Activated T-cell treated with anti-CD3 and anti-CD28 coated beads, Interleukin-2, amount 50 U/mL, for 4 hours (primary cell): ENCODE data around the gene ALDH3B1. TPM values are rescaled to one million over a fixed set of nuclear protein-coding genes. Genes with fewer than 3 reads are reported as not detected.

Source experiments
- ATAC-seq, 2 donors: fragments of 200-7000 bp; cut with Tn5 transposase; one replicate each; pipeline ENCODE4 v1.10.0; 2021
- DNase-seq: peaks from one replicate; pipeline ENCODE4 v3.0.0-alpha.2; 2020
- H3K27me3 Mint-ChIP-seq: one replicate; pipeline ENCODE4 v1.8.0; 2021; ENCODE audit warnings: low read depth, mixed read lengths
- H3K36me3 Mint-ChIP-seq: one replicate; pipeline ENCODE4 v1.8.0; 2022; ENCODE audit warnings: mixed read lengths; ENCODE audit not compliant: insufficient read depth
- H3K4me1 Mint-ChIP-seq: one replicate; pipeline ENCODE4 v1.8.0; 2021; ENCODE audit warnings: low read depth, mixed read lengths
- H3K4me3 Mint-ChIP-seq: one replicate; pipeline ENCODE4 v1.8.0; 2021; ENCODE audit warnings: mild to moderate bottlenecking, moderate library complexity, mixed read lengths
- H3K9me3 Mint-ChIP-seq: one replicate; pipeline ENCODE4 v1.8.0; 2021; ENCODE audit warnings: mixed read lengths
- total RNA-seq, 3 donors: library from RNA; stranded (reverse); gene quantifications; one replicate each; pipeline ENCODE4 v1.2.1, GENCODE V29; 2021

Gene ALDH3B1
- total RNA-seq, 3 donors from 2014 or later, result 0.08 to 0.15 TPM; not detected in 1

DNA sequence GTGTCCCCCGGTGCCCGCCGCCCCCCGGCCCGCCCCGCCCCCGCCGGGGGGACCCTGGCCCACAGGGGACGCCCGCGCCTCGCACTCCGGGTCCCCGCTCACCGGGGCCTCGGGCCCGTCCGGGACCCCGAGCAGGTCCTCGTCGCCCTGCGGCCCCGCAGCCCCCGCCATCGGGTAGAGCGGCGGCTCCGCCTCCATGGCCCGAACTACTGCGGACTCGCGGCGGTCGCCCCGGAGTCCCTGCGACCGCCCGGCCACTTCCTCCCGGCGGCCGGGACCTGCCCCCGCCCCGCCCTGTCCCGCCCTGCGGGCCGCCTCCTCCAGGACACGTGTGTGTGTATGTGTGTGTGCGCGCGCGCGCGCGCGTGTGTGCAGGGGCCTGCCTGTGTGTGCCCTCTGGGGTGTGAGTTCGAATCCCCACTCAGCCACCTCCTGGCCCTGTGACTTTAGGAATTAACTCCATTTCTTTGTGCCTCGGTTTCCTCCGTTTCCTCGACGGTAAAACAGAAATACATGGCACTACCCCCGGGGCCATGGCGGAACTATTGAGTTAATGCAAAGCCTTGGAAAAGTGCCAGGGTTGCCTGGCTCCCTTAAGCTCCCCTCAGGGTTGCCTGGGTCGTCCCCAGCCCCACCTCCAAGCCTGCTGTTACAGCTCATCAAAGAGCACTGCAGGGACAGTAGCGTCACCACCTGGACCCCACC, 6.1 kb upstream of the ALDH3B1 start, which contains the start of gene UNC93B1:
UNC93B1 (minus strand) TSS at position 252 of the 705 bp plus-strand sequence; CDS start at position 198, 54 bp downstream.
- Mint-ChIP-seq H3K9me3 (no peaks in the 10 kb centered on the region), H3K27me3 (no peaks in the 10 kb centered on the region), H3K4me1 (peaks cover 15% of the 10 kb centered on the region), H3K36me3 (peaks cover 2% of the 10 kb centered on the region), H3K4me3 (peak within 1 kb of the TSS; percentile 83)
- peak; percentile 92 to 96 for ATAC-seq
- DNase-seq, result peak; percentile 66

DNA sequence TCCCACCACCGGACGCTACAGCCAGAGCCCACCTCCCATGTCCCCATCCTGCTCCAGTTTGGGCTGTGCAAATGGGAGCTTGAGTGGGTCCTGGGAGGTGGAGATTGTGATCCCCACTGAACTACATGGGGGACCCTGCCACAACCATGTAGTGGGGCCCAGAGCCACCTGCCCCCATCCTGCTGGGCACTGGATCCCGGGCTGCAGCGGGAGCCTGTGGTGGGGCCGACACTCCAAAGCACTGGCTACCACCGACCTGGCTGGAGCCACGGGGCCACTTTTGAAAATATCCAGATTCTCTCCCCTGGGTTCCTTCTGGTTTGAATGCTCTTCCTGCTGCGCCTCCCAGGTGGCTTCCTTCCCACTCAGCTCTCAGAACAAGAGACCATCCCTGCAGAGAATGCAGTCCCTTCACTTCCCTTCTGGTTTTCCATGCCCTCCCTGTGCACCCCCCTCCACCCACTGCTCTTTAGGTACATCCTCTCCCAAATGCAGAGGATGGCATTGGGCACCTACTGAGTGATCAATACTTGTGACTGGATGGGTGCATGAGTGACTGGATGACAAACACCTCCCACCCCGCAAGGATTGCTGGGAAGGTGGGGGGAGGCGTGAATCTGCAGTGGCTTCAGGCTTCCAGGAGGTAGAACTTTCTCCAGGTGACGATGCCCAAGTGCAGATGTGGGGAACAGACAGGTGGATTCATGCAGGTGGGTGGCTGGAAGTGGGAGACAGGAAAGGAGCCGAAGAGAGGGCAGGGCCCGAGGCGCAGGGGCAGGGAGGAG, 5.4 kb upstream of the ALDH3B1 start:
- Mint-ChIP-seq H3K4me3 (peak overlapping the region; percentile 80), H3K4me1 (peaks cover 16% of the 10 kb centered on the region), H3K27me3 (peaks cover 2% of the 10 kb centered on the region), H3K36me3 (peaks cover 2% of the 10 kb centered on the region), H3K9me3 (no peaks in the 10 kb centered on the region)
- ATAC-seq, result no peak
- DNase-seq, result no peak

- peaks cover 2% of the 10 kb centered on the region for H3K36me3 Mint-ChIP-seq
- DNase-seq (no peak), ATAC-seq (no peak)
- no peaks in the 10 kb centered on the region for H3K9me3 Mint-ChIP-seq
- H3K4me3 Mint-ChIP-seq, result no peak overlapping the region
- peaks cover 16% of the 10 kb centered on the region for H3K4me1 Mint-ChIP-seq
- peaks cover 2% of the 10 kb centered on the region for H3K27me3 Mint-ChIP-seq
Measured at GRCh38 chr11:68006606-68007166, 3.4 kb upstream of the ALDH3B1 start.

GRCh38 chr11:68007498-68008380, 2.4 kb upstream of the ALDH3B1 start:
- no peaks in the 10 kb centered on the region for H3K36me3 Mint-ChIP-seq
- no peak overlapping the region for H3K4me3 Mint-ChIP-seq
- peaks cover 9% of the 10 kb centered on the region for H3K4me1 Mint-ChIP-seq
- ATAC-seq, result no peak
- peaks cover 2% of the 10 kb centered on the region for H3K27me3 Mint-ChIP-seq
- no peaks in the 10 kb centered on the region for H3K9me3 Mint-ChIP-seq
- DNase-seq, result no peak

DNA sequence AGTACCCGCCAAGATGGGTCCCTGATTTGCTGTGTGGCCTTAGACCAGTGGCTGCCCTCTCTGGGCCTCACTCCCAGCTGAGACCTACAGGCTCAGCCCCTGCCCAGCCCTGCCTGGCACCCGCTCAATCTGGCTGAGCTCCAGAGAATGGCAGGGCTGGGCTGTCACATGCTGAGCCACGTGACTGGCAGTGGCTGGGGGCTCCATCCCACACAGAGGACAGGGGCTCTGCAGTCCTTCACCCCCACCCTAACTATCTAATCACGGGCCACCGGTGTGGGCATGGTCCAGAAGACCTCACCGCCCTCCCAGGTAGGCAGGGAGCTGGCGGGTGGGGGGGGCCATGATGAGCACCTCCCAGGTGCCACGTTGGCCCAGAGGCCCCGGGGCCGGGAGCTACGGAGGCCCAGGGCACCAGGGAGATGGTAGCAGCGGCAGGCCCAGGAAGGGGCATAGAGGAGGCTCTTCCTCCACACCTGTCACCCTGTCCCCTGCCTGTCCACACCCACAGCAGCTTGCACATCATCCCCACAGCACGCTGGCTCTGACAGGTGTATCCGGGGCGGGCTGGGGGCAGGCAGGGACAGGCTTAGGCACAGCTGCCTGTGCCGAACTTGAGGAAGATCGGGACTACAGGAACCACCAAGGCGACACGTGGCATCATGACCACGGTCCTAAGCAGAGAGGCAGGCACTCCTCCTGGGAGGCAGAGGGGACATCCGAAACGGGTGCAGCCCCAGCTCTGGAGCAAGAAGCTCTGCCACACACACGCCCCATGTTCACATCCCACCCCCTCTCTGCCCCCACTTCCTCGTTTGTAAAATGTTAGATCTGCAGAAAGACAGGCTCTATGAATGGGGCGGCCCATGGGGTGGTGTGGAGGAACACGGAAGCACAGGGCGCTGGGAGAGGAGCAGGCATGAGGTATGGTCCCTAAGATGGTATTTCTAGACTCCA, 1.5 kb upstream of the ALDH3B1 start:
- no peaks in the 10 kb centered on the region for H3K9me3 Mint-ChIP-seq
- H3K4me3 Mint-ChIP-seq, result no peak overlapping the region
- no peaks in the 10 kb centered on the region for H3K36me3 Mint-ChIP-seq
- peaks cover 6% of the 10 kb centered on the region for H3K4me1 Mint-ChIP-seq
- DNase-seq (no peak), ATAC-seq (no peak)
- peaks cover 2% of the 10 kb centered on the region for H3K27me3 Mint-ChIP-seq

DNA sequence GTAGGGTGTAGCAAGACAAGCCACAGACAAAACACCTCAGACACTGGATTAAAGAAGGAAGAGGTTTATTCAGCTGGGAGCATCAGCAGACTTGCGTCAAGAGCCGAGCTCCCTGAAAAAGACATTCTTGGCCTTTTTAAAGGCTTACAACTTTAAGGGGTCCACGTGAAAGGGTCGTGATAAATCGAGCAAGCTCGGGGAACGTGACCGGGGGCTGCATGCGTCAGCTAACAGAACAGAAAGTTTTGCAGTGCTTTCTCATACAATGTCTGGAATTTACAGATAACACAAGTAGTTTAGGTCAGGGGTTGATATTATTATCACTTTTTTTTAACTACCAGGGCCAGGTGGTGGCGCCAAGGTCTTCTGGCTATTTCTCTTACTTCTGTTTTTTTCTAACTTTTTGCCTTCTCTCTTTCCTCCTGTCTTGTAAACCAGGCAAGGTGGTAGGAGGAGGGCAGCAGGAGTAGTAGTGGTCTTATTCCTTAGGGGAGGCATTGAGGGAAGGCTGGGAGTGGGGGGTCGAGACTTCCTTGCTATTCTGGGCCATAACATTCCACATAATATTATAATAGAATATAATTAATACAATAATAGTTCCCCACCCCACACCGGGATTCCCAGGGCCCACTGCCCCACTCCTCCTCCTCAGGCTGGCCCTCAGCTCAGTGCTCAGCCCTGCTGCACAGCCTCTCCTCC, 587 bp upstream of the ALDH3B1 start:
- no peaks in the 10 kb centered on the region for H3K9me3 Mint-ChIP-seq
- H3K27me3 Mint-ChIP-seq, result peaks cover 2% of the 10 kb centered on the region
- H3K4me3 Mint-ChIP-seq, result no peak overlapping the region
- no peak for ATAC-seq
- H3K36me3 Mint-ChIP-seq, result no peaks in the 10 kb centered on the region
- H3K4me1 Mint-ChIP-seq, result peaks cover 4% of the 10 kb centered on the region
- DNase-seq, result no peak

DNA sequence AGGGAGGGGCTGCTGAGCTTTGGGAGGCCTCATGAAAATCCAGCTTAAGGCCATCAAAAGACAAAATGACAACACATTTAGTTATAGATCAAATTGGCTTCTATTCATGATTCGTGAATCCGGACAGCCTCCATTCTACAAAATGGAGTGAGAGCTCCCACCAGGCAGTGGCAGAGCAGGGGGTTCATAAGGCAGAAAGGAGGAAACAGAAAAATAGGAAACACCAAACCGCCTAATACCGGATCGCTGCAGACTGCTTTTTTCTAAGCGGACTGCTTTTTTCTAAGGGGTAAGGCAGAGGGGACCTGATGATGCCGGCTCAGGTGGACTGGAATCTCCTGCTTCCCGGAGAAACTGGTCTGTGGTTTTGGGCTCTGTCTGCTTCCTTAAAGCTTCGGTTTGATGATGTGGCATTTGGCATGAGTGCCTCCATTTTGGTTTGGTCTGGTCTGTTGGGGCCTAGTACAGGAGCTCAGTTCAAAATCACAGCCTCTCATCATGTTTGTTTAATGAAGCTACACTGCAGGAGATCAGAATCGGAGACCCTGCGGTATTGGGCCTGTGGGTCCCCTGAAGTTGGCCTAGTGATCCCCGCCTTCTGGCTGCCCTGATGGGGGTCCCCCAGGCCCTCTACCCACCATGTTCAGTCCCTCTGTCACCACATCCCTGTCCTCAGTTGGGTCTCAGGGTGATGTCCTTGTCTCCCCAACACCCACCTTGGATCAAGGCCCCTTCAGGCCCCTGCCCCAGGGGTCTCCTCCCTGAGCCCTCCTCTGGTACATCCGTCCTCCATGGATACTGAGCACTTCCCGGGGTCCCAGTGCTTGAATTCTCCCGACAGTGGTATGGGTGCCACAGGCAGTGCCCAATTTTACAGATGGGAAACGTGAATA, 1.2 kb downstream of the ALDH3B1 start:
- peaks cover 1% of the 10 kb centered on the region for H3K4me1 Mint-ChIP-seq
- H3K27me3 Mint-ChIP-seq, result peaks cover 2% of the 10 kb centered on the region
- H3K9me3 Mint-ChIP-seq, result no peaks in the 10 kb centered on the region
- no peak for DNase-seq
- H3K4me3 Mint-ChIP-seq, result no peak overlapping the region
- no peak for ATAC-seq
- H3K36me3 Mint-ChIP-seq, result no peaks in the 10 kb centered on the region

DNA sequence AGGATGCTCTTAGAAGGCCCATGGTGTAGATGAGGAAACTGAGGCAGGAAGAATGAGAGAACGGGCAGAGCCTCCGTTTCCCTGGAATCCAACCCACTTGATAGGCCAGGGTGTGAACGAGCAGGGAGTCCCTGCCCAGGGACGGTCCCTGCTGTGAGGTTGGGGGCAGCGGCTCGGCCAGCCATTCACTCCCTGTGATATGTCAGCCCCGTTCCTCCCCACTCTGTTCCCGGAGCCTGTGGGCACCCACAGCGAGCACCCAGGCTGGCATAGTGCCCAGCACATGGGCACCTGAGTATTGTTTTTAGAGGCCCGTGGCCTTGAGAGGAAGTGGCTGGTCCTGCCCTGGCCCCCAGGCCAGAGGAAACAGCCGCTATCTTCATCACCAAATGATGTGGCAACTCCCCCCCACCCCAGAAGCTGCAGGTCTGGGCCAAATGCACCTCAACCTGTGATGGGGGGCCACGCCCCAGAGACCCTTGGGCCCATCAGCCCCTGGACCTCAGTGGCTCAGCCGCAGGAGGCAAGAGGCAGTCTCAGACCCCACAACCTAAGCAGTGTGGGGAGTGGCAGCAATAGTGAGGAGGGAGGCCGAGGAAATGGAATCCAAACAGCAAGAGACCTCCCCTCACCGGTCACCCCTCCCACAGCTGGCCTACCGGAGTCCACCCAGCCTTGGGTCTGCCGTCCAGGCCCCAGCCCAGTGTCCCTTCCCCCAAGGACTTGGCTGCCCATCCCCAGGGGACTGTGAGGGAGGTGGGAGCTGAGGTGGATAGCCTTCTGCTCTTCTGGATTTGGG, 2.1 kb downstream of the ALDH3B1 start:
- H3K9me3 Mint-ChIP-seq, result no peaks in the 10 kb centered on the region
- peaks cover 1% of the 10 kb centered on the region for H3K4me1 Mint-ChIP-seq
- DNase-seq (no peak), ATAC-seq (no peak)
- H3K27me3 Mint-ChIP-seq, result peaks cover 2% of the 10 kb centered on the region
- H3K36me3 Mint-ChIP-seq, result no peaks in the 10 kb centered on the region
- no peak overlapping the region for H3K4me3 Mint-ChIP-seq

- Mint-ChIP-seq H3K36me3 (no peaks in the 10 kb centered on the region), H3K27me3 (peaks cover 2% of the 10 kb centered on the region), H3K4me1 (peaks cover 1% of the 10 kb centered on the region), H3K4me3 (no peak overlapping the region), H3K9me3 (no peaks in the 10 kb centered on the region)
- DNase-seq (no peak), ATAC-seq (no peak)
Measured at GRCh38 chr11:68012843-68013610, 2.9 kb downstream of the ALDH3B1 start.

DNA sequence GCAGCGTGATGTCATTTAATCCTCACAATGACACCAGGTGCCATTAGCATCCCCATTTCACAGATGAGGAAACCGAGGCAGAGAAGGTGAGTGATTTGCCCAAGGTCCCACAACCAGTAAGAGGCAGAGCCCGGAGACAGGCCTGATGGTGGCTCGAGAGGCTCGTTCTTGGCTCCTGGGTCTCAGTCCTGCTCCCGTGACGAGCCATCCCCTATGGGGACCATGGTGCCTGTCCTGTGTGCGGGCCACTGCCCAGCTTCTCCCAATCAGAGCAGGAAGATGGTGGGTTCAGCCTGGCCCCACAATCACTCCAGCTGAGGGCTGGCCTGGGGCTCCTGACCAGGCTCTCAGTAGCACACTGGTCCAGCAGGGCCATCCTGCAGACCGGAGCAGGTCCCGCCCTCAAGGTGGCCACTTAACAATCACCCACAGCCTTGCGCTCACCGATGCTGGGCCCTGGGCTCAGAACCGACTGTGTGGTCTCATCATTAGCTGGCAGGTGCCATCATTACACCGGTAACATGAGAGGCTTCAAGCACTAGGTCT, 3.6 kb downstream of the ALDH3B1 start:
- DNase-seq (no peak), ATAC-seq (no peak)
- Mint-ChIP-seq H3K36me3 (no peaks in the 10 kb centered on the region), H3K4me1 (peaks cover 1% of the 10 kb centered on the region), H3K4me3 (no peak overlapping the region), H3K9me3 (no peaks in the 10 kb centered on the region), H3K27me3 (peaks cover 2% of the 10 kb centered on the region)
